Measurements from ENCODE around the gene ZNF253.
"Not testable (repeated sequence)": the region's sequence is repeated elsewhere in the genome, so short reads cannot be mapped to it uniquely, and the experiment has no call there.

ZNF253 gene

DNA sequence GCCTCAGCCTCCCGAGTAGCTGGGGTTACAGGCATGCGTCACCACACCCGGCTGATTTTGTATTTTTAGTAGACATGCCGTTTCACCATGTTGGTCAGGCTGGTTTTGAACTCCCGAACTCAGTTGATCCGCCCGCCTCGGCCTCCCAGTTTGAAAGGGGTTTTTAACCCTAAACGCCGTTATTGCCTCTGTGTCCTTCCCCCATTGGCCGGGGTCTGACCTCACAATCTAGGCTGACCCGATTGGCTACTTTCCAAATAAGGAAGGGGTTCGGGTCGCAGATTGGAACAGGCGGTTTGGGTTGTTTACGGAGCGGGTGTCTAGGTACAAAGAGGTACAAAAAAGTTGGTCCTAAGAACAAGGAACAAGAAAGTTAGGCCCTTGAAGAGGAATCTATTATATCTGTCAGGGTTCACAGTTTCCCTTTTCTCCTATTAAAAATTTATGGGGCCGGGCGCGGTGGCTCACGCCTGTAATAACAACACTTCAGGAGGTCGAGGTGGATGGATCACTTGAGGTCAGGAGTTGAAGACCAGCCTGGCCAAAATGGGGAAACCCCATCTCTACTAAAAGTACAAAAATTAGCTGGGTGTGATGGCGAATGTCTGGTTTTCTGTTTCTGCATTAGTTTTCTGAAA, 1.0 kb downstream of the ZNF253 start:
- TF ChIP-seq, protein P1, sequence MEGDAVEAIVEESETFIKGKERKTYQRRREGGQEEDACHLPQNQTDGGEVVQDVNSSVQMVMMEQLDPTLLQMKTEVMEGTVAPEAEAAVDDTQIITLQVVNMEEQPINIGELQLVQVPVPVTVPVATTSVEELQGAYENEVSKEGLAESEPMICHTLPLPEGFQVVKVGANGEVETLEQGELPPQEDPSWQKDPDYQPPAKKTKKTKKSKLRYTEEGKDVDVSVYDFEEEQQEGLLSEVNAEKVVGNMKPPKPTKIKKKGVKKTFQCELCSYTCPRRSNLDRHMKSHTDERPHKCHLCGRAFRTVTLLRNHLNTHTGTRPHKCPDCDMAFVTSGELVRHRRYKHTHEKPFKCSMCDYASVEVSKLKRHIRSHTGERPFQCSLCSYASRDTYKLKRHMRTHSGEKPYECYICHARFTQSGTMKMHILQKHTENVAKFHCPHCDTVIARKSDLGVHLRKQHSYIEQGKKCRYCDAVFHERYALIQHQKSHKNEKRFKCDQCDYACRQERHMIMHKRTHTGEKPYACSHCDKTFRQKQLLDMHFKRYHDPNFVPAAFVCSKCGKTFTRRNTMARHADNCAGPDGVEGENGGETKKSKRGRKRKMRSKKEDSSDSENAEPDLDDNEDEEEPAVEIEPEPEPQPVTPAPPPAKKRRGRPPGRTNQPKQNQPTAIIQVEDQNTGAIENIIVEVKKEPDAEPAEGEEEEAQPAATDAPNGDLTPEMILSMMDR (IDR thresholded peaks at IDR 0.05; ENCODE audit: borderline replicate concordance, insufficient read depth, low read depth, low read length): no peak
- peak overlapping the region; percentile 65 for H3K4me3 ChIP-seq (ENCODE audit: low read depth, low read length)

DNA sequence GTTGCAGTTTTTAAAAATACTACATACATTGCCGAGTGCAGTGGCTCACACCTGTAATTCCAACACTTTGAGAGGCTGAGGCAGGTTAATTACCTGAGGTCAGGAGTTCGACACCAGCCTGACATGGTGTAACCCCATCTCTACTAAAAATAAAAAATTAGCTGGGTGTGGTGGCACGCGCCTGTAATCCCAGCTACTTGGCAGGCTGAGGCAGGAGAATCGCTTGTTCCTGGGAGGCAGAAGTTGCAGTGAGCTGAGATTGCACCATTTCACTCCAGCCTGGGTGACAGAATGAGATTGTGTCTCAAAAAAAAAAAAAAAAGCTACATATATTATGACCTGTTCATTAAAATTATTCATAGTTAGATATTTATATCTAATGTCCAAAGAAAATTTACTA, 4.4 kb downstream of the ZNF253 start:
- not testable (repeated sequence) for H3K4me3 ChIP-seq (ENCODE audit: low read depth, low read length)

DNA sequence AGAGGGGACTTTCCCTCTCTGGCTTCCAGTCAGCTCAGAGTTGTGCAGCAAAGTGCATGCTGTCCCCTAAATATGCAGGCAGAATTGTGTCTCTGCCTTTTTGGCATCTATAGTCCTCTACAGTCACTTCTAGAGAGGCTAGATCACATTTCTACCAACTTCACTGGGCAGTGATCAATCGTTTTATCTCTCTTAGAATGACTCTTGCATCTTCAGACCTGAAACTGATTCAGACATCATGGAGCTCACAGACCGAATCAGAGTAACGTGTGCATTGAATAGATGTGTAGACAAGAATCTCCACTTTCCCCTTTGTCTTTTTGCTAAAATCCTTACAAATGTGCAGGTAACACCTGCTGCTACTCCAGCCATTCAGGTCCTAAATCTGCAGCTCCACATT, 6.2 kb downstream of the ZNF253 start:
- TF ChIP-seq, protein P1 (IDR thresholded peaks at IDR 0.05; ENCODE audit: borderline replicate concordance, insufficient read depth, low read depth, low read length): no peak
- H3K4me3 ChIP-seq (ENCODE audit: low read depth, low read length): no peak overlapping the region

DNA sequence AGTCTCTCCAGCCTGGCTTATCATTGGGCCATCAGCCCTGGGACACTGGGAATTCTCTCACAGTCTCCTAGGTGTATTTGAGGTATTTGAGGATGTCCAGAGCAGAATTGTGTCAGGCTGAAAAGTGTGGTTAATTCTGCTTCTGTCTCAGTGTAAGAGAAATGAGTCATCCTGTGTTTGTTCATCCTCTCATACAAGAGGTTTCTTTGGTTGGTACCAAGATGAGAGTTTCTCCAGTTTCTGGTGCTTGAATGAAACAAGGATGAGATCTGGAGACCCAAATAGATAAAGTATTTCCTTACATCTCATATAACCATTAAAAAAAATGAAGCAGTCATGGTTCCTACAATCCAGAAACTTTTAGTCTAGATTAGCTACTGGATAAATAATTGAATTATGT, 7.7 kb downstream of the ZNF253 start:
- H3K4me3 ChIP-seq (ENCODE audit: low read depth, low read length): no peak overlapping the region
- TF ChIP-seq, protein P1 (IDR thresholded peaks at IDR 0.05; ENCODE audit: borderline replicate concordance, insufficient read depth, low read depth, low read length): no peak

DNA sequence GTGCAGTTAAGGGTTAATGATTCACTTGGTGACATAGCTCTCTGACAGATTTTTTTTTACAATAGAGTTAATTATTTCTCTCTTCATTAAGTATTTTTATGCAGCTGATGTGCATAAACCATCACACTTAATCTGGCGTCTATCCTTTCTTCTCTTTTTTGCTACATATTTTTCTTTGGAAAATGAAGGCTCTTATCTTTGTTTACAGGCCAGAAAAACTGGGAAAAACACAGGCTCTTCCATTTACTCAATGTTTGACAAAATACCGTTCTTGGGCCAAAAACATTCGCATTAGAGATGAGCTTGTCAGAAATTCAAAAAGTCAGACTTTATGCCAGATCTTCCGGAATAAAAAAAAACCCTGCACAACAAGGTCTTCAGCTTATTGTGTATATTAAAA, 12.0 kb downstream of the ZNF253 start:
- TF ChIP-seq, protein P1 (IDR thresholded peaks at IDR 0.05; ENCODE audit: borderline replicate concordance, insufficient read depth, low read depth, low read length): no peak
- H3K4me3 ChIP-seq (ENCODE audit: low read depth, low read length): no peak overlapping the region

DNA sequence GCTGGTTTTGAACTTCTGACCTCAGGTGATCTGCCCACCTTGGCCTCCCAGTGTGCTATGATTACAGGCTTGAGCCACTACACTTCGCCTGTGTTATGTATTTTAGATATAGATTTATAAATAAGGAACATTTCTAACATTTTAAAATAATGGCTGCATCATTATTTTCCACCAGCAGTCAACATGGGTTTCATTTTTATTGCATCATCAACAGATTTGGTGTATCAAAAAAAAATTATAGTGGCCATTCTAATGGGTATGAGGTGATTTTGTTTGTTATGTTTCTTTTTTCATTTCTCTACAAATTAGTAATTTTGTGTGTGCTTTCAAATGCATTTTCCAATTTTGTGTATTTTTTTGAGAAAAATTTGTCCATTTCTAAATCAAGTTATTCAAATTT, 18.9 kb downstream of the ZNF253 start:
- TF ChIP-seq, protein P1 (IDR thresholded peaks at IDR 0.05; ENCODE audit: borderline replicate concordance, insufficient read depth, low read depth, low read length): no peak
- no peak overlapping the region for H3K4me3 ChIP-seq (ENCODE audit: low read depth, low read length)

DNA sequence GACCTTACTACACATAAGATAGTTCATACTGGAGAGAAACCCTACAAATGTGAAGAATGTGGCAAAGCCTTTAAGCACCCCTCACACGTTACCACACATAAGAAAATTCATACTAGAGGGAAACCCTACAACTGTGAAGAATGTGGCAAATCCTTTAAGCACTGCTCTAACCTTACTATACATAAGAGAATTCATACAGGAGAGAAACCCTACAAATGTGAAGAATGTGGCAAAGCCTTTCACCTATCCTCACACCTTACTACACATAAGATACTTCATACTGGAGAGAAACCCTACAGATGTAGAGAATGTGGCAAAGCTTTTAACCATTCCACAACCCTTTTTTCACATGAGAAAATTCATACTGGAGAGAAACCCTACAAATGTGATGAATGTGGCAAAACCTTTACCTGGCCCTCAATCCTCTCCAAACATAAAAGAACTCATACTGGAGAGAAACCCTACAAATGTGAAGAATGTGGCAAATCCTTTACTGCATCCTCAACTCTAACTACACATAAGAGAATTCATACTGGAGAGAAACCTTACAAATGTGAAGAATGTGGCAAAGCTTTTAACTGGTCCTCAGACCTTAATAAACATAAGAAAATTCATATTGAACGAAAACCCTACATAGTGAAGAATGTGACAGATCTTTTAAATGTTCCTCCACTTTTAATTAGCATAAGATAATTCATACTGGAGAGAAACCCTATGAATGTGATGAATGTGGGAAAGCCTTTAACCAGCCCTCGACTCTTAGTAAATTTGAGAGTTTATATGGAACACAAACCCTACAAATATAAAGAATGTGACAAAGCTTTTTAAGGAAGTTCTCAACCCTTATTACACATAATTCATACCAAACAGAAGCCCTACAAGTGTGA, 26.6 kb downstream of the ZNF253 start:
- H3K4me3 ChIP-seq (ENCODE audit: low read depth, low read length): not testable (repeated sequence)

DNA sequence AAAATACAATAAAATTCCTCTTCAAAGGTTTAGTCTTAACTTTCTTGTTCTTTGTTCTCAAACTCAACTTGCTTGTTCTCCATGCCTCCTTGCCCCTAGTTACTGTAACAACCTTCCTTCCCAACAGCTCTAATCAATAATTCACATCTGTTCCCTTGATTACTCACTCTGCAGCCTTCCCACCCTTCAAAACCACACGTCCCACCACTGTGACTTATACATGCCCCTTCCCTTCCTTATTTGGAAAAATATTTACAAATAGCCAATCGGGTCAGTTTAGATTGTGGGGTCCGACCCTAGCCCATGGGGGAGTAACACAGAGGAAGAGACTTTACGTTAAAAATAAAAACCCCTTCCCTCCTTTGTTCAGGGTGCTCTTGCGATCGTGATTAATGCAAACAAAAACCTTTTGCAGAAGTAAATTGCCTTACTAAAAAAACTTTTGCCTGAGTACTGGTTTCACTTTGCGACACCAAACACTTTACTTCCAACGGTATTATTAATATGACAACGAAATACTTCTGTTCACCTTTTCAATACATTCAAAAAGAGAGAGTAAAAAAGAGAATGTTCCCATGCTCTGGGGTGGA, 34.6 kb downstream of the ZNF253 start:
- TF ChIP-seq, protein P1 (IDR thresholded peaks at IDR 0.05; ENCODE audit: borderline replicate concordance, insufficient read depth, low read depth, low read length): no peak
- peak overlapping the region; percentile 79 for H3K4me3 ChIP-seq (ENCODE audit: low read depth, low read length)

Data from GM12875 (cell line).